ENCODE results near the gene TRIO.

Gene TRIO

GRCh38 chr5:14505310-14506139 is 362.4 kb downstream of the TRIO start:
- no peaks in the 10 kb centered on the region for H3K4me1 ChIP-seq (ENCODE audit: control insufficient read depth in 2 of 2, insufficient read depth in 1 of 2, low read depth in 1 of 2, low read length in 2 of 2)
- H2BK15ac ChIP-seq (ENCODE audit: low read length), result no peak overlapping the region
- no peak overlapping the region for H2AFZ ChIP-seq (ENCODE audit: low read length)
- no CpG with 5 or more reads among the region's 23 CpGs for WGBS, 2 donors (ENCODE audit: extremely low coverage in 2 of 2, insufficient read length in 2 of 2, insufficient replicate concordance in 1 of 2)
- H3K18ac ChIP-seq (ENCODE audit: low read length), result no peak overlapping the region
- H2BK120ac ChIP-seq (ENCODE audit: low read depth, low read length), result no peak overlapping the region
- H3K27ac ChIP-seq (replicated peaks; ENCODE audit: low read length), result no peak overlapping the region
- no peak overlapping the region for H3K14ac ChIP-seq (ENCODE audit: low read length)
- no peak overlapping the region for H3K23ac ChIP-seq (ENCODE audit: low read depth, low read length, poor library complexity)
- no peaks in the 10 kb centered on the region for H3K9me3 ChIP-seq (replicated peaks in 1 of 2; ENCODE audit: control insufficient read depth in 2 of 2, insufficient read depth in 1 of 2, low read depth in 1 of 2, low read length in 2 of 2)
- no peak overlapping the region for H4K91ac ChIP-seq (ENCODE audit: low read depth, low read length, poor library complexity)
- H3K9ac ChIP-seq (ENCODE audit: low read depth, low read length, poor library complexity), result no peak overlapping the region
- H4K8ac ChIP-seq (ENCODE audit: low read depth, low read length), result no peak overlapping the region
- H3K4ac ChIP-seq (ENCODE audit: low read length), result no peak overlapping the region
- no peak overlapping the region for H3K4me2 ChIP-seq (ENCODE audit: insufficient read depth, low read length, poor library complexity, severe bottlenecking)
- no peak overlapping the region for H2AK5ac ChIP-seq (ENCODE audit: low read depth, low read length)
- no peak overlapping the region for H2BK5ac ChIP-seq (ENCODE audit: low read length)
- H3K27me3 ChIP-seq (ENCODE audit: control insufficient read depth in 3 of 3, insufficient read depth in 3 of 3, low read depth in 1 of 3, low read length in 3 of 3), result no peaks in the 10 kb centered on the region
- H3K36me3 ChIP-seq (replicated peaks in 1 of 2; ENCODE audit: control insufficient read depth in 2 of 2, insufficient read depth in 2 of 2, low read length in 2 of 2), result peaks cover 33 to 80% of the 10 kb centered on the region in 2 donors
- H3K79me1 ChIP-seq (ENCODE audit: low read depth, low read length), result no peaks in the 10 kb centered on the region
- no peak overlapping the region for H2BK12ac ChIP-seq (ENCODE audit: low read length)
- no peak for DNase-seq (ENCODE audit: low spot score)
- no peak overlapping the region for H3K4me3 ChIP-seq (ENCODE audit: low read length in 2 of 2)

- Histone ChIP-seq H3K4me1 (ENCODE audit: control insufficient read depth in 2 of 2, insufficient read depth in 1 of 2, low read depth in 1 of 2, low read length in 2 of 2) (no peaks in the 10 kb centered on the region), H3K27ac (replicated peaks; ENCODE audit: low read length) (no peak overlapping the region), H3K79me1 (ENCODE audit: low read depth, low read length) (no peaks in the 10 kb centered on the region), H3K4me2 (ENCODE audit: insufficient read depth, low read length, poor library complexity, severe bottlenecking) (no peak overlapping the region), H2AK5ac (ENCODE audit: low read depth, low read length) (no peak overlapping the region), H3K18ac (ENCODE audit: low read length) (no peak overlapping the region), H3K36me3 (replicated peaks in 1 of 2; ENCODE audit: control insufficient read depth in 2 of 2, insufficient read depth in 2 of 2, low read length in 2 of 2) (peaks cover 33 to 75% of the 10 kb centered on the region in 2 donors), H2BK15ac (ENCODE audit: low read length) (no peak overlapping the region), H2BK12ac (ENCODE audit: low read length) (no peak overlapping the region), H4K8ac (ENCODE audit: low read depth, low read length) (no peak overlapping the region), H3K9me3 (replicated peaks in 1 of 2; ENCODE audit: control insufficient read depth in 2 of 2, insufficient read depth in 1 of 2, low read depth in 1 of 2, low read length in 2 of 2) (no peaks in the 10 kb centered on the region), H2BK120ac (ENCODE audit: low read depth, low read length) (no peak overlapping the region), H3K4ac (ENCODE audit: low read length) (no peak overlapping the region), H3K9ac (ENCODE audit: low read depth, low read length, poor library complexity) (no peak overlapping the region), H3K27me3 (ENCODE audit: control insufficient read depth in 3 of 3, insufficient read depth in 3 of 3, low read depth in 1 of 3, low read length in 3 of 3) (no peaks in the 10 kb centered on the region), H3K14ac (ENCODE audit: low read length) (no peak overlapping the region), H4K91ac (ENCODE audit: low read depth, low read length, poor library complexity) (no peak overlapping the region), H3K4me3 (ENCODE audit: low read length in 2 of 2) (no peak overlapping the region), H2AFZ (ENCODE audit: low read length) (no peak overlapping the region), H3K23ac (ENCODE audit: low read depth, low read length, poor library complexity) (no peak overlapping the region), H2BK5ac (ENCODE audit: low read length) (no peak overlapping the region)
- no CpG with 5 or more reads among the region's 7 CpGs for WGBS, 2 donors (ENCODE audit: extremely low coverage in 2 of 2, insufficient read length in 2 of 2, insufficient replicate concordance in 1 of 2)
- no peak for DNase-seq (ENCODE audit: low spot score)
Measured at GRCh38 chr5:14506140-14506538, 363.0 kb downstream of the TRIO start.

GRCh38 chr5:14506661-14507060 is 363.5 kb downstream of the TRIO start:
- no peaks in the 10 kb centered on the region for H3K79me1 ChIP-seq (ENCODE audit: low read depth, low read length)
- H4K91ac ChIP-seq (ENCODE audit: low read depth, low read length, poor library complexity), result no peak overlapping the region
- no peak overlapping the region for H3K14ac ChIP-seq (ENCODE audit: low read length)
- no peak overlapping the region for H3K23ac ChIP-seq (ENCODE audit: low read depth, low read length, poor library complexity)
- H4K8ac ChIP-seq (ENCODE audit: low read depth, low read length), result no peak overlapping the region
- H3K4me2 ChIP-seq (ENCODE audit: insufficient read depth, low read length, poor library complexity, severe bottlenecking), result no peak overlapping the region
- H3K36me3 ChIP-seq (replicated peaks in 1 of 2; ENCODE audit: control insufficient read depth in 2 of 2, insufficient read depth in 2 of 2, low read length in 2 of 2), result peaks cover 28 to 70% of the 10 kb centered on the region in 2 donors
- no peak overlapping the region for H2BK15ac ChIP-seq (ENCODE audit: low read length)
- no CpG with 5 or more reads among the region's 16 CpGs for WGBS, 2 donors (ENCODE audit: extremely low coverage in 2 of 2, insufficient read length in 2 of 2, insufficient replicate concordance in 1 of 2)
- no peak overlapping the region for H2AFZ ChIP-seq (ENCODE audit: low read length)
- no peak overlapping the region for H2BK5ac ChIP-seq (ENCODE audit: low read length)
- no peak overlapping the region for H3K27ac ChIP-seq (replicated peaks; ENCODE audit: low read length)
- no peak overlapping the region for H2AK5ac ChIP-seq (ENCODE audit: low read depth, low read length)
- no peaks in the 10 kb centered on the region for H3K27me3 ChIP-seq (ENCODE audit: control insufficient read depth in 3 of 3, insufficient read depth in 3 of 3, low read depth in 1 of 3, low read length in 3 of 3)
- H3K18ac ChIP-seq (ENCODE audit: low read length), result no peak overlapping the region
- no peaks in the 10 kb centered on the region for H3K4me1 ChIP-seq (ENCODE audit: control insufficient read depth in 2 of 2, insufficient read depth in 1 of 2, low read depth in 1 of 2, low read length in 2 of 2)
- H3K9ac ChIP-seq (ENCODE audit: low read depth, low read length, poor library complexity), result no peak overlapping the region
- H3K9me3 ChIP-seq (replicated peaks in 1 of 2; ENCODE audit: control insufficient read depth in 2 of 2, insufficient read depth in 1 of 2, low read depth in 1 of 2, low read length in 2 of 2), result no peaks in the 10 kb centered on the region
- H2BK120ac ChIP-seq (ENCODE audit: low read depth, low read length), result no peak overlapping the region
- no peak overlapping the region for H2BK12ac ChIP-seq (ENCODE audit: low read length)
- no peak overlapping the region for H3K4ac ChIP-seq (ENCODE audit: low read length)
- no peak overlapping the region for H3K4me3 ChIP-seq (ENCODE audit: low read length in 2 of 2)
- no peak for DNase-seq (ENCODE audit: low spot score)

- no peak overlapping the region for H4K91ac ChIP-seq (ENCODE audit: low read depth, low read length, poor library complexity)
- no peaks in the 10 kb centered on the region for H3K79me1 ChIP-seq (ENCODE audit: low read depth, low read length)
- no peak overlapping the region for H2AK5ac ChIP-seq (ENCODE audit: low read depth, low read length)
- no peaks in the 10 kb centered on the region for H3K9me3 ChIP-seq (replicated peaks in 1 of 2; ENCODE audit: control insufficient read depth in 2 of 2, insufficient read depth in 1 of 2, low read depth in 1 of 2, low read length in 2 of 2)
- WGBS, 2 donors (ENCODE audit: extremely low coverage in 2 of 2, insufficient read length in 2 of 2, insufficient replicate concordance in 1 of 2), result no CpG with 5 or more reads among the region's 21 CpGs
- H2AFZ ChIP-seq (ENCODE audit: low read length), result no peak overlapping the region
- no peak overlapping the region for H3K4me2 ChIP-seq (ENCODE audit: insufficient read depth, low read length, poor library complexity, severe bottlenecking)
- no peak overlapping the region for H3K18ac ChIP-seq (ENCODE audit: low read length)
- no peak overlapping the region for H3K27ac ChIP-seq (replicated peaks; ENCODE audit: low read length)
- no peak overlapping the region for H2BK5ac ChIP-seq (ENCODE audit: low read length)
- no peak overlapping the region for H4K8ac ChIP-seq (ENCODE audit: low read depth, low read length)
- no peaks in the 10 kb centered on the region for H3K4me1 ChIP-seq (ENCODE audit: control insufficient read depth in 2 of 2, insufficient read depth in 1 of 2, low read depth in 1 of 2, low read length in 2 of 2)
- H3K4me3 ChIP-seq (ENCODE audit: low read length in 2 of 2), result no peak overlapping the region
- no peak overlapping the region for H3K9ac ChIP-seq (ENCODE audit: low read depth, low read length, poor library complexity)
- no peak overlapping the region for H3K4ac ChIP-seq (ENCODE audit: low read length)
- no peak overlapping the region for H2BK12ac ChIP-seq (ENCODE audit: low read length)
- no peaks in the 10 kb centered on the region for H3K27me3 ChIP-seq (ENCODE audit: control insufficient read depth in 3 of 3, insufficient read depth in 3 of 3, low read depth in 1 of 3, low read length in 3 of 3)
- H3K36me3 ChIP-seq (replicated peaks in 1 of 2; ENCODE audit: control insufficient read depth in 2 of 2, insufficient read depth in 2 of 2, low read length in 2 of 2), result peaks cover 27 to 63% of the 10 kb centered on the region in 2 donors
- DNase-seq (ENCODE audit: low spot score), result no peak
- no peak overlapping the region for H2BK15ac ChIP-seq (ENCODE audit: low read length)
- H2BK120ac ChIP-seq (ENCODE audit: low read depth, low read length), result no peak overlapping the region
- no peak overlapping the region for H3K14ac ChIP-seq (ENCODE audit: low read length)
- no peak overlapping the region for H3K23ac ChIP-seq (ENCODE audit: low read depth, low read length, poor library complexity)
Measured at GRCh38 chr5:14507156-14507941, 364.2 kb downstream of the TRIO start.

All from neuronal stem cell (in vitro differentiated cells).